Astrocyte of the spinal cord (primary cell): ENCODE results near the gene ADORA2B.
"Not testable (repeated sequence)": the region's sequence is repeated elsewhere in the genome, so short reads cannot be mapped to it uniquely, and the experiment has no call there.

ENCODE experiments used
- DNase-seq: peaks from one replicate; pipeline ENCODE4 v3.0.0; 2011; ENCODE audit warnings: low read depth, low spot score
- H3K4me3 ChIP-seq: 2 replicates; pipeline ENCODE4 v1.5.1; 2011; ENCODE audit warnings: low read depth, mild to moderate bottlenecking, low read length, moderate library complexity
- CTCF ChIP-seq: IDR thresholded peaks from 2 replicates; pipeline ENCODE4 v1.5.1; 2012; ENCODE audit warnings: low read depth, mild to moderate bottlenecking, low read length, inconsistent platforms
- in situ Hi-C: cut with HindIII; loops from 2 replicates; pipeline ENCODE4 v1.10.0; 2017; ENCODE audit warnings: low sequenced_read_pairs

ADORA2B gene

GRCh38 chr17:15930426-15930825 lies 14.5 kb upstream of the ADORA2B start:
- in situ Hi-C loops, result no loop called here
- H3K4me3 ChIP-seq, result no peak overlapping the region
- DNase-seq, result no peak
- TF ChIP-seq CTCF, result no peak

GRCh38 chr17:15931394-15931793 lies 13.5 kb upstream of the ADORA2B start:
- H3K4me3 ChIP-seq, result no peak overlapping the region
- in situ Hi-C loops, result no loop called here
- TF ChIP-seq CTCF, result no peak
- DNase-seq, result no peak

- TF ChIP-seq CTCF, result no peak
- H3K4me3 ChIP-seq, result no peak overlapping the region
- in situ Hi-C loops, result no loop called here
- DNase-seq, result no peak
Observed at GRCh38 chr17:15934866-15935265, 10.1 kb upstream of the ADORA2B start.

GRCh38 chr17:15935891-15936290 lies 9.0 kb upstream of the ADORA2B start:
- no peak for DNase-seq
- in situ Hi-C loops, result no loop called here
- TF ChIP-seq CTCF, result no peak
- H3K4me3 ChIP-seq, result no peak overlapping the region

- H3K4me3 ChIP-seq, in situ Hi-C loops, DNase-seq: not testable (repeated sequence)
Observed at GRCh38 chr17:15936481-15936880, 8.4 kb upstream of the ADORA2B start.

GRCh38 chr17:15941781-15942180 lies 3.1 kb upstream of the ADORA2B start:
- no peak overlapping the region for H3K4me3 ChIP-seq

GRCh38 chr17:15942207-15942833 lies 2.6 kb upstream of the ADORA2B start:
- no peak overlapping the region for H3K4me3 ChIP-seq
- TF ChIP-seq CTCF, result no peak
- DNase-seq, result no peak
- in situ Hi-C loops, result no loop called here

More at GRCh38 chr17:15941781-15942180, 3.1 kb upstream of the ADORA2B start:
- no peak for TF ChIP-seq CTCF
- no peak for DNase-seq
- in situ Hi-C loops, result no loop called here
